ENCODE data around the gene TKT.
"Not testable (repeated sequence)": the region's sequence is repeated elsewhere in the genome, so short reads cannot be mapped to it uniquely, and the experiment has no call there.

The TKT gene

DNA sequence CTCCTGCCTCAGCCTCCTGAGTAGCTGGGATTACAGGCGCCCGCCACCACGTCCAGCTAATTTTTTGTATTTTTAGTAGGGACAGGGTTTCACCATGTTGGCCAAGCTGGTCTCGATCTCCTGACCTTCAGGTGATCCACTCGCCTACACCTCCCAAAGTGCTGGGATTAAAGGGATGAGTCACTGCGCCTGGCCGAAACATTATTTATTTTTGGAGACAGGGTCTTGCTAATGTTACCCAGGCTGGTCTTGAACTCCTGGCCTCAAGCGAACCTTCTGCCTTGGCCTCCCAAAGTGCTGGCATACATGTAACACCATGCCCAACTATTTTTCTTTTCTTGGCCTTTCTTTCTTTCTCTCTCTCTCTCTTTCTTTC is 2.9 kb downstream of the TKT start:
- peaks cover 78% of the 10 kb centered on the region for H4K20me1 ChIP-seq
- H3K4me3 ChIP-seq: peak overlapping the region; percentile 17; the same call in 1 of the 2 replicates
- peaks cover 83% of the 10 kb centered on the region for H3K4me1 ChIP-seq
- peak overlapping the region; percentile 96; the same call in 1 of the 2 replicates for H3K9ac ChIP-seq
- H3K4me2 ChIP-seq: peak overlapping the region; percentile 98
- not testable (repeated sequence) for H3K27me3 ChIP-seq, H3K9me3 ChIP-seq, H3K36me3 ChIP-seq
- H3K27ac ChIP-seq: peak overlapping the region; percentile 93
- 0 out of 2 replicates have a peak, but pooled peaks have one; percentile 21 for TF ChIP-seq Cebpa-rat (IDR thresholded peaks at IDR 0.05)

DNA sequence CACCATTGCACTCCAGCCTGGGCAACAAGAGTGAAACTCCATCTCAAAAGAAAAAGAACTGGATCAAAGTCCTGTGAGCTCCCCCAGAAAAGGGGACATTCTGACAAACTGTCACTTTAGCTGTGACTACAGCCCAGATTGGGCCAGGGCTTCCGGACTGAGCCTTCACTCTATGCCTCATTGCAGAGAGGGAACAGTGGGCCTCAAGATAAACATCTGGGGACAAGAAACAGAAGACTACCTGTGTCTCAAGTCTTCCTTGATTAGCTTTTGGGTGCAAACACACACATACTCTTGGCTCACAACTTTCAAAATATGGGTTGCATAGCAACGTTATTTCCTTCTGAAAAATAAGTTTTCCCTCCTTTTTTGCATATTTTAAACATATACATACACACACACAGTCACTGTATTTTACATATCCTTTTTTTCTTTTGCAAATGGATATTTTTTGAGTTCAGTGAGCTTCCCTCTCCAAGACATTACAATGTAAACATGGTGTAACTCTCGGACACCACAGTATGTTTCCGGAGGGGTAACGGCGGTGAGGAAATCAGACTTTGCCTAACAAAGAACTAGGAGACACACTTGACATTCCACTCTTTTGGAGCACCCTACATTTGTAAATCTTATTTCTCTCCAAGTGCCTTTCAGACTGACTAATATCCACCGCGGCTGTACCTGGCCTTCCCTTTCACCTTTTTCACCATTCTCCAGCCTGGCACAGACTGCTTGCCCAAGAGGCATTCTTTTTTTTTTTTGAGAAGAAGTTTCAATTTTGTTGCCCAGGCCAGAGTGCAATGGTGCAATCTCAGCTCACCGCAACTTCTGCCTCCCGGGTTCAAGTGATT is 3.5 kb downstream of the TKT start:
- Histone ChIP-seq H4K20me1 (peaks cover 84% of the 10 kb centered on the region), H3K27me3 (no peaks in the 10 kb centered on the region), H3K36me3 (0 out of 2 replicates have a peak, but pooled peaks cover 8% of the 10 kb centered on the region), H3K9ac (peak overlapping the region; percentile 15; the same call in 1 of the 2 replicates), H3K27ac (peak overlapping the region; percentile 93), H3K4me3 (peak overlapping the region; percentile 17; the same call in 1 of the 2 replicates), H3K4me1 (peaks cover 83% of the 10 kb centered on the region), H3K9me3 (no peaks in the 10 kb centered on the region), H3K4me2 (peak overlapping the region; percentile 98)
- TF ChIP-seq Cebpa-rat (IDR thresholded peaks at IDR 0.05): no peak

DNA sequence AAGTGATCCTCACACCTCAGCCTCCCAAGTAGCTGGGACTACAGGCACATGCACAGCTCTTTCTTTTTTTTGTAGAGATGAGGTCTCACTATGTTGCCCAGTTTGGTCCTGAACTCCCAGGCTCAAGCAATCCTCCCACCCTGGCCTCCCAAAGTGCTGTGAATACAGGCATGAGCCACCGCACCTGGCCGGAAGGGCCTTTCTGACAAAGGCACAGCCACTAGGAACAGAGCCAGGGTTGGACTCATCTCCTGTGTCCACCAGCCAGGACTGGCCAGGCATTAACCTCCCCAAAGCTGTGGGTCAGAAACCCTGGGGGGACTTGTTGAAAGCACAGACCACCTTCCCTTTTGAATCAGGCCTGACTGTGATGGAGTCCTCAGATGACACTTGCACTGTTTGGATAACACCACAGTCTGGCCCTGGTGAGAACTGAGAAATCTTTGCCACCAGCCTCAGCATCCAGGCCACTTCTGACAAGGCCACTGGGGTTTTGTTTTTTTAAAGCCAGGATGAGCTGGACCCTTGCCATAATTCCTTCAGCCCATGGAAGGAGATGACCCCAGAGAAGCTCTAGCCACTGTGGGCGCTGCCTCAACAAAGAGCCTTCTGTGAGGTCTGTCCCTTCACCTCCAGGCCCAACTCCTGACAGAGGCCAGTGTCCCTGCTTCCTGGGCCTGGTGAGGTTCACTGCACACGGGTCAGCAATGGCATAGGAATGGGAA is 4.8 kb downstream of the TKT start:
- Histone ChIP-seq H4K20me1 (peaks cover 97% of the 10 kb centered on the region), H3K4me3 (no peak overlapping the region), H3K36me3 (peaks cover 21% of the 10 kb centered on the region), H3K9ac (peak overlapping the region; percentile 8; the same call in 1 of the 2 replicates), H3K4me1 (peaks cover 74% of the 10 kb centered on the region), H3K27me3 (no peaks in the 10 kb centered on the region), H3K4me2 (peak overlapping the region; percentile 98), H3K9me3 (peaks cover 8% of the 10 kb centered on the region), H3K27ac (peak overlapping the region; percentile 82)
- no peak for TF ChIP-seq Cebpa-rat (IDR thresholded peaks at IDR 0.05)

DNA sequence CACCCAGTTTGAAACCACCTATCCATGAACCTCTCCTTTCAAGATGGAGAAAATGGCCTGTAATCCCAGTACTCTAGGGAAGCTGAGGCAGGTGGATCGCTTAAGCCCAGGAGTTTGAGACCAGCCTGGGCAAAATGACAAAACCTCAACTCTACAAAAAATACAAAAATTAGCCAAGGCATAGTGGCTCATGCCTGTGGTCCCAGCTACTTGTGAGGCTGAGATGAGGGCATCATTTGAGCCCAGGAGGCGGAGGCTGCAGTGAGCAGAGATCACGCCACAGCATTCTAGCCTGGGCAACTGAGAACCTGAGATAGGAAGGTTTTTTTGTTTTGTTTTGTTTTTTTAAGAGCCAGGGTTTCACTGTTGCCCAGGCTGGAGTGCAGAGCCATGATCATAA is 5.4 kb downstream of the TKT start:
- H3K9ac ChIP-seq: peak overlapping the region; percentile 62; the same call in 1 of the 2 replicates
- TF ChIP-seq Cebpa-rat (IDR thresholded peaks at IDR 0.05): no peak
- H3K27me3 ChIP-seq: no peaks in the 10 kb centered on the region
- peaks cover 73% of the 10 kb centered on the region for H3K4me1 ChIP-seq
- peaks cover 100% of the 10 kb centered on the region for H4K20me1 ChIP-seq
- H3K9me3 ChIP-seq: peaks cover 14% of the 10 kb centered on the region
- H3K36me3 ChIP-seq: peaks cover 27% of the 10 kb centered on the region
- peak overlapping the region; percentile 82 for H3K27ac ChIP-seq
- H3K4me3 ChIP-seq: no peak overlapping the region
- H3K4me2 ChIP-seq: peak overlapping the region; percentile 98

DNA sequence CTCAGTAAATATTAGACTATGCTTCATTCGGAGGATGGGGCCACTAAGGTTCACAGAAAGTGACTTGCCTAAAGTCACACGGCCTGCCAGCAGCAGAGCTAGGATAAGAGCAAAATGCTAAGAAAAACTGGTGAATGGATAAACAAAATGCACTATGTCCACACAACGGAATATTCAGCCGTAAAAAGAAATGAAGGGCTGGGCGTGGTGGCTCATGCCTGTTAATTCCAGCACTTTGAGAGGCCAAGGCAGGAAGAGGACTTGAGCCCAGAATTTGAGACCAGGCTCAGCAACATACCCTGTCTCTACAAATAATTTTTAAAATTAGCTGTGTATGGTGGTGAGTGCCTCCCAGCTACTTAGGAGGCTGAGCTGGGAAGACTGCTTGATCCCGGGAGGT is 7.7 kb downstream of the TKT start:
- Histone ChIP-seq H3K27ac (no peak overlapping the region), H3K27me3 (no peaks in the 10 kb centered on the region), H3K36me3 (peaks cover 49% of the 10 kb centered on the region), H3K4me3 (no peak overlapping the region), H3K4me1 (peaks cover 73% of the 10 kb centered on the region), H3K9me3 (peaks cover 14% of the 10 kb centered on the region), H3K4me2 (peak overlapping the region; percentile 98), H3K9ac (no peak overlapping the region), H4K20me1 (peaks cover 100% of the 10 kb centered on the region)
- TF ChIP-seq Cebpa-rat (IDR thresholded peaks at IDR 0.05): no peak

DNA sequence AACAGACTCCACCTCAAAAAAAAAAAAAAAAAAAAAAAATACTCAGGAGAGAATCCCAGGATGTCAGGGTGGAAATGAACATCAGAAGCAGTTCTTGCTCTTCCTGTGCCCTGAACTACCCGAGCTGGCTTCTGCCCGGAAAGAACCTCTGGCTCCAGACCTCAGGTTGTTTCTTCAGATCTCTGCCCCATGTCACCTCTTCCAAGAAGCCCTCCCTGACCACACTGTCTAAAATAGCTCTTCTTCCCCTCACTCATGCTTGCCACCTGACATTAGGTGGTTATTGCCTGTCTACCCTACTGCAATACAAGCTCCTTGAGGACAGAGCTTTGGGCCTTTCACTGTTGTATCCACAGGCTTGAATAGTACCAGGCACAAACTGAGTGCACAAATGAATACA is 8.2 kb downstream of the TKT start:
- Histone ChIP-seq H3K4me1 (peaks cover 71% of the 10 kb centered on the region), H3K4me2 (no peak overlapping the region), H4K20me1 (peaks cover 100% of the 10 kb centered on the region), H3K27ac (no peak overlapping the region), H3K36me3 (peaks cover 54% of the 10 kb centered on the region), H3K27me3 (no peaks in the 10 kb centered on the region), H3K9ac (no peak overlapping the region), H3K4me3 (no peak overlapping the region), H3K9me3 (peaks cover 14% of the 10 kb centered on the region)
- TF ChIP-seq Cebpa-rat (IDR thresholded peaks at IDR 0.05): no peak

DNA sequence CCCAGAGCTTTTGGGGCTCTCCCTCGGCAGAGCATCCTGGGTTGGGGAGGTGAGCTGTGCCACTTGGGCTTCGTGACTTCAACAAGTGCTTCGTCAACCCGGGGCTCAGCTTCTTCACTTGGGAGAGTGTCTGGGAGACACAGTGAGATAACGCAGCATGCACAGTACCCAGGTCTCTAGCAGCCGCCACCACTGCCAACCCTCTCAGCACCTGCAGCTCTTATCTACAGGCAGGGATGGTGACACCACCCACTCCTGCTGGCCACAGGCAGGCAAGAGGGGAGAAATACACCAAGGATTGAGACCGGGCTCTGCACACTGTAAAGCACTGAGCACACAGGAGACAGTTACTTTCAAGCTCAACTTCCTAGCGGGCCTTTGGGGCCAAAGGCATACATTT is 11.6 kb downstream of the TKT start:
- Histone ChIP-seq H3K9me3 (peaks cover 14% of the 10 kb centered on the region), H3K4me3 (no peak overlapping the region), H3K4me1 (peaks cover 37% of the 10 kb centered on the region), H3K4me2 (0 out of 2 replicates have a peak overlapping the region, but pooled peaks have one; percentile 9), H3K36me3 (peaks cover 88% of the 10 kb centered on the region), H3K27ac (0 out of 2 replicates have a peak overlapping the region, but pooled peaks have one; percentile 44), H3K27me3 (no peaks in the 10 kb centered on the region), H3K9ac (no peak overlapping the region), H4K20me1 (peaks cover 100% of the 10 kb centered on the region)
- TF ChIP-seq Cebpa-rat (IDR thresholded peaks at IDR 0.05): no peak

DNA sequence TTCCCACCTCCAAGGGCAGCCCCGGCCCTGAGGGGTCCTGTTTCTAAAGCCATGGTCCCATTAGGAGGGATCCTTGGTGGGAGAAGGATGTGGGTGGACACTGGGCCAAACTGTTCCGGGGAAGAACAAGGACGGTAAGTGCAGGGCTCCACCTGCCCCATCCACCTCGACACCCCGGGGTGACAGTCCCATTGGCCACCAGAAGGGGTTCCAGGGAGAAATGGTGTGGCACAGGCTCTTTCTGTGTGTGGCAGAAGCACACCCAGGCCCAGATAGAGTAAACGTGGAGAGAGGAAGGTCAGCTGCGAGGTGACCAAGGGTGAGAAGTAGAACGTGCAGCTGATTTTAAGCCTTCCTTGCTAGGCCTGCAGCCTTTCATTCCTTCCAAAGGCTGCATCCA is 12.0 kb downstream of the TKT start:
- Histone ChIP-seq H3K4me1 (peaks cover 32% of the 10 kb centered on the region), H3K9me3 (peaks cover 14% of the 10 kb centered on the region), H4K20me1 (peaks cover 100% of the 10 kb centered on the region), H3K27me3 (no peaks in the 10 kb centered on the region), H3K9ac (0 out of 2 replicates have a peak overlapping the region, but pooled peaks have one; percentile 6), H3K4me3 (no peak overlapping the region), H3K4me2 (peak overlapping the region; percentile 9; the same call in 1 of the 2 replicates), H3K27ac (peak overlapping the region; percentile 44; the same call in 1 of the 2 replicates), H3K36me3 (peaks cover 93% of the 10 kb centered on the region)
- TF ChIP-seq Cebpa-rat (IDR thresholded peaks at IDR 0.05): no peak

DNA sequence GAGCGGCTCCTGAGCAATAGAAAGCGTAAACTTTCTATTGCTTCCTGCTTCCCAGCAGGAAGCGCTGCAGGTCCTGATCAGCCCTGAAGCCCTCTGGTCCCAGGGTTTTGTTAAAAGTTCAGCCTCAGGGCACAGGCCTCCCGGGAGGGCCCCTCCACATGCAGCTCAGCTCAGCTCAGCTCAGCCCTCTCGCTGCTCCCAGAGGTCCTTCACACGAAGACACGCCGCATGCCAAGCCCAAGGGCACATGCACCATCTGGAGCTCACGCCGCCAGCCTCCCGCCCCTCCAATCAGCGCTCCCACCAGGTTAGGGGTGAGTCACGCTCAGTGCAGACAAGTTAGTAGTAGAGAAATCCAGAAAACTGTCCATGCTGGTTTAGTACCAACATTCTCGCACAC is 12.7 kb downstream of the TKT start:
- Histone ChIP-seq H4K20me1 (peaks cover 100% of the 10 kb centered on the region), H3K36me3 (peaks cover 99% of the 10 kb centered on the region), H3K4me2 (no peak overlapping the region; the same call in 1 of the 2 replicates), H3K9ac (0 out of 2 replicates have a peak overlapping the region, but pooled peaks have one; percentile 6), H3K9me3 (peaks cover 14% of the 10 kb centered on the region), H3K27me3 (no peaks in the 10 kb centered on the region), H3K27ac (peak overlapping the region; percentile 41), H3K4me1 (peaks cover 26% of the 10 kb centered on the region), H3K4me3 (no peak overlapping the region)
- no peak for TF ChIP-seq Cebpa-rat (IDR thresholded peaks at IDR 0.05)
